DND-41 (cell line): Measurements from ENCODE around the gene PCDHB8.

Experiments used
- CTCF ChIP-seq: IDR thresholded peaks from 2 replicates; pipeline ENCODE4 v1.5.1; 2012; ENCODE audit warnings: borderline replicate concordance, low read length, moderate library complexity, mild to moderate bottlenecking; ENCODE audit not compliant: poor library complexity, severe bottlenecking; ENCODE audit errors: extremely low read depth
- EZH2 ChIP-seq: IDR thresholded peaks from 3 replicates; pipeline ENCODE4 v1.6.1; 2012; ENCODE audit warnings: borderline replicate concordance, low read depth, mild to moderate bottlenecking, moderate library complexity, low read length, inconsistent platforms; ENCODE audit not compliant: severe bottlenecking

- TF ChIP-seq CTCF (peak; percentile 68), EZH2 (no peak)
Measured at GRCh38 chr5:141186897-141187512, 9.4 kb downstream of the PCDHB8 start, which contains the start of gene PCDHB9.
